ENCODE measurements around the gene MAPRE2.

DNA sequence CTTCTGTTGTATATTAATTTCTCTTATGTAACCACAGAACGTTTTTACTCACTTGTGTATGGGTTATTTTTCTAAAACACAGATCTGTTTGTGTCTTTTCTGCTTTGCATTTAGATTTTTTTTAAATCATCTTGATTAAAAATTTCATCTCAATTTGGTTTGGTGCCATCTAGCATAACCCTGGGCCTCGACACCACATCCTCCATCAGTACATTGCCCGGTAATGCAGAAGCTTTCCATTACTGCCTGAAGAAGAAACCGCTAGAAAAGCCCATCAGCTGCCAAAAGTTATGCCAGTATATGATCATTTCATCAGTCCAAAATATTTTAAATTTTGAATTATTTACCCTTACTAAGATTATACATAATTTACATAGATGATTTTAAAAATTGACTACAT is 26.2 kb downstream of the MAPRE2 start:
- TF ChIP-seq, protein P1, sequence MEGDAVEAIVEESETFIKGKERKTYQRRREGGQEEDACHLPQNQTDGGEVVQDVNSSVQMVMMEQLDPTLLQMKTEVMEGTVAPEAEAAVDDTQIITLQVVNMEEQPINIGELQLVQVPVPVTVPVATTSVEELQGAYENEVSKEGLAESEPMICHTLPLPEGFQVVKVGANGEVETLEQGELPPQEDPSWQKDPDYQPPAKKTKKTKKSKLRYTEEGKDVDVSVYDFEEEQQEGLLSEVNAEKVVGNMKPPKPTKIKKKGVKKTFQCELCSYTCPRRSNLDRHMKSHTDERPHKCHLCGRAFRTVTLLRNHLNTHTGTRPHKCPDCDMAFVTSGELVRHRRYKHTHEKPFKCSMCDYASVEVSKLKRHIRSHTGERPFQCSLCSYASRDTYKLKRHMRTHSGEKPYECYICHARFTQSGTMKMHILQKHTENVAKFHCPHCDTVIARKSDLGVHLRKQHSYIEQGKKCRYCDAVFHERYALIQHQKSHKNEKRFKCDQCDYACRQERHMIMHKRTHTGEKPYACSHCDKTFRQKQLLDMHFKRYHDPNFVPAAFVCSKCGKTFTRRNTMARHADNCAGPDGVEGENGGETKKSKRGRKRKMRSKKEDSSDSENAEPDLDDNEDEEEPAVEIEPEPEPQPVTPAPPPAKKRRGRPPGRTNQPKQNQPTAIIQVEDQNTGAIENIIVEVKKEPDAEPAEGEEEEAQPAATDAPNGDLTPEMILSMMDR (IDR thresholded peaks at IDR 0.05) = no peak
- no peak for TF ChIP-seq ZFX (IDR thresholded peaks at IDR 0.05; ENCODE audit: borderline replicate concordance)
